IMR-90 (cell line): ENCODE measurements around the gene ANGEL1. TPM values are rescaled to one million over a fixed set of nuclear protein-coding genes. Genes with fewer than 3 reads are reported as not detected.

Experiments used
- ATAC-seq: fragments of 200-7000 bp; cut with Tn5 transposase; 2 replicates; pipeline ENCODE4 v1.9.1; 2020; ENCODE audit warnings: low read depth, mild to moderate bottlenecking, moderate library complexity
- BruUV-seq: library from RNA; stranded (reverse); fragments of 400-500 nt; replicated peaks from 2 replicates; lab custom pipeline; 2021; lab: Mats Ljungman, UMichigan
- CTCF ChIA-PET: fragments of 300-600 bp; formaldehyde crosslinking; extraction: SDS; loops from one replicate; lab custom pipeline; 2021; ENCODE audit warnings: antibody characterized with exemption; lab: Yijun Ruan, JAX
- POLR2A ChIA-PET: fragments of 300-600 bp; sonication (Branson Sonifier 250); formaldehyde crosslinking; loops from one replicate; lab custom pipeline; 2022; ENCODE audit warnings: antibody characterized with exemption; ENCODE audit not compliant: unreplicated experiment; lab: Charles Lee
- DNase-seq: peaks from one replicate; pipeline ENCODE4 v3.0.0; 2013
- H2AFZ ChIP-seq: replicated peaks from 2 replicates; pipeline ENCODE3; 2013; ENCODE audit warnings: low read length, mild to moderate bottlenecking; ENCODE audit not compliant: poor library complexity
- H2AK5ac ChIP-seq: 2 replicates; pipeline ENCODE4 v1.6.1; 2013; ENCODE audit warnings: low read depth, low read length, inconsistent platforms
- H2AK9ac ChIP-seq: replicated peaks from 2 replicates; pipeline ENCODE3; 2013; ENCODE audit warnings: mild to moderate bottlenecking, low read depth, low read length, moderate library complexity; ENCODE audit not compliant: poor library complexity
- H2BK120ac ChIP-seq: 2 replicates; pipeline ENCODE4 v1.6.1; 2013; ENCODE audit warnings: low read depth, low read length, inconsistent platforms
- H2BK15ac ChIP-seq: 3 replicates; pipeline ENCODE4 v1.6.1; 2013; ENCODE audit warnings: low read depth, low read length, inconsistent platforms
- H2BK20ac ChIP-seq: 2 replicates; pipeline ENCODE4 v1.6.1; 2013; ENCODE audit warnings: low read depth, mild to moderate bottlenecking, inconsistent platforms, low read length, moderate library complexity
- H2BK5ac ChIP-seq: 2 replicates; pipeline ENCODE4 v1.6.1; 2013; ENCODE audit warnings: mild to moderate bottlenecking, low read depth, low read length, inconsistent platforms; ENCODE audit not compliant: poor library complexity, severe bottlenecking
- H3K14ac ChIP-seq: replicated peaks from 2 replicates; pipeline ENCODE4 v1.6.1; 2013; ENCODE audit warnings: low read depth, low read length, inconsistent platforms
- H3K18ac ChIP-seq: 2 replicates; pipeline ENCODE4 v1.6.1; 2013; ENCODE audit warnings: low read depth, low read length, control low read depth
- H3K23ac ChIP-seq: 2 replicates; pipeline ENCODE4 v1.6.1; 2013; ENCODE audit warnings: low read depth, low read length, inconsistent platforms
- H3K27ac ChIP-seq: 2 replicates; pipeline ENCODE4 v1.5.1; 2013; ENCODE audit warnings: mild to moderate bottlenecking, control low read depth, low read length; ENCODE audit not compliant: insufficient read depth
- H3K27me3 ChIP-seq: 2 replicates; pipeline ENCODE4 v1.6.1; 2013; ENCODE audit warnings: low read length; ENCODE audit not compliant: control insufficient read depth, insufficient read depth
- H3K36me3 ChIP-seq: 2 replicates; pipeline ENCODE4 v1.6.1; 2013; ENCODE audit warnings: low read length, mixed read lengths; ENCODE audit not compliant: control insufficient read depth, insufficient read depth
- H3K4ac ChIP-seq: 2 replicates; pipeline ENCODE4 v1.6.1; 2013; ENCODE audit warnings: low read depth, low read length, inconsistent platforms
- H3K4me1 ChIP-seq: 2 replicates; pipeline ENCODE4 v1.6.1; 2013; ENCODE audit warnings: low read length, mixed read lengths; ENCODE audit not compliant: control insufficient read depth, insufficient read depth
- H3K4me2 ChIP-seq: 2 replicates; pipeline ENCODE4 v1.6.1; 2013; ENCODE audit warnings: low read depth, mild to moderate bottlenecking, control low read depth, low read length, moderate library complexity
- H3K4me3 ChIP-seq: 2 replicates; pipeline ENCODE4 v1.5.1; 2013; ENCODE audit warnings: low read depth, mild to moderate bottlenecking, control low read depth, low read length, moderate library complexity; ENCODE audit not compliant: insufficient read depth
- H3K56ac ChIP-seq: 2 replicates; pipeline ENCODE4 v1.6.1; 2013; ENCODE audit warnings: low read length, inconsistent platforms; ENCODE audit not compliant: insufficient read depth; ENCODE audit errors: extremely low read depth
- H3K79me1 ChIP-seq, 2 experiments: 2 replicates each; pipeline ENCODE4 v1.6.1; 2013; ENCODE audit warnings: low read length in 2 of 2, inconsistent platforms in 1 of 2, low read depth in 1 of 2
- H3K9ac ChIP-seq: 2 replicates; pipeline ENCODE4 v1.6.1; 2013; ENCODE audit warnings: low read depth, low read length, control low read depth
- H3K9me1 ChIP-seq: 2 replicates; pipeline ENCODE4 v1.6.1; 2013; ENCODE audit warnings: low read length, inconsistent platforms; ENCODE audit not compliant: insufficient read depth
- H3K9me3 ChIP-seq: 2 replicates; pipeline ENCODE4 v1.6.1; 2013; ENCODE audit warnings: low read length; ENCODE audit not compliant: control insufficient read depth, insufficient read depth
- H4K20me1 ChIP-seq: 2 replicates; pipeline ENCODE4 v1.6.1; 2013; ENCODE audit warnings: low read length, inconsistent platforms; ENCODE audit not compliant: insufficient read depth
- H4K5ac ChIP-seq: 2 replicates; pipeline ENCODE4 v1.6.1; 2013; ENCODE audit warnings: mild to moderate bottlenecking, low read depth, low read length, control low read depth
- H4K8ac ChIP-seq, 2 experiments: 2 replicates each; pipeline ENCODE4 v1.6.1; 2013; ENCODE audit warnings: low read depth in 2 of 2, low read length in 2 of 2, control low read depth in 1 of 2, inconsistent platforms in 1 of 2
- H4K91ac ChIP-seq: 2 replicates; pipeline ENCODE4 v1.6.1; 2013; ENCODE audit warnings: low read depth, low read length, inconsistent platforms; ENCODE audit not compliant: insufficient read depth
- ELK1 ChIP-seq: fragments of 150-350 bp; IDR thresholded peaks from 2 replicates; pipeline ENCODE4 v1.6.1; 2016; ENCODE audit warnings: low read depth, mild to moderate bottlenecking, low read length, moderate library complexity, borderline replicate concordance
- NFE2L2 ChIP-seq: fragments of 150-350 bp; IDR thresholded peaks from 2 replicates; pipeline ENCODE4 v1.6.1; 2016; ENCODE audit warnings: low read depth, mild to moderate bottlenecking, low read length
- SMC3 ChIP-seq: fragments of 150-350 bp; IDR thresholded peaks from 2 replicates; pipeline ENCODE4 v1.6.1; 2016; ENCODE audit warnings: low read depth, mild to moderate bottlenecking, antibody characterized with exemption, low read length, moderate library complexity
- WGBS, 2 experiments: methylation state at CpG; one replicate each; pipeline versions ENCODE4 v1.1.5 to v1.1.7; 2013; ENCODE audit warnings: missing lambda C conversion rate in 2 of 2; ENCODE audit not compliant: insufficient read length in 1 of 2; ENCODE audit errors: extremely low coverage in 2 of 2; 5-methylcytosine and 5-hydroxymethylcytosine counted together
- dilution Hi-C: fragments of 300-500 bp; cut with HindIII; formaldehyde crosslinking; loops from one replicate; pipeline ENCODE4 v1.14.3; 2018; ENCODE audit warnings: low sequenced_read_pairs; ENCODE audit not compliant: unreplicated experiment
- in situ Hi-C: fragments of 300-500 bp; cut with MboI; formaldehyde crosslinking; loops from 3 replicates; pipeline ENCODE4 v1.14.3; 2019; ENCODE audit warnings: low sequenced_read_pairs, inconsistent platforms, mixed read lengths
- intact Hi-C: fragments of 100-400 bp; cut with micrococcal nuclease; formaldehyde crosslinking; loops from 2 replicates; pipeline ENCODE4 v1.10.0; 2022
- polyA plus RNA-seq, 3 experiments: library from polyadenylated mRNA; depleted of rRNA; stranded (reverse); fragments of >200 nt; gene quantifications; 2 replicates each; pipeline ENCODE4 v1.2.3, GENCODE V29; 2012; ENCODE audit warnings: low replicate concordance in 1 of 3
- total RNA-seq: library from RNA; depleted of rRNA; stranded (reverse); fragments of >200 nt; gene quantifications from 2 replicates; pipeline ENCODE4 v1.2.3, GENCODE V29; 2012
- TF ChIP-seq, protein P1 (sequence below): fragments of 150-350 bp; IDR thresholded peaks from 2 replicates; pipeline ENCODE4 v1.6.1; 2017; ENCODE audit warnings: mild to moderate bottlenecking, antibody characterized with exemption, low read length, low read depth

ANGEL1 gene
- total and polyA plus RNA-seq, 2 of the 4 experiments (the other 2 are of a cell fraction): 4.1 to 10.0 TPM

- no peak for DNase-seq
- peak overlapping the region; percentile 33 for H2AFZ ChIP-seq
- intact Hi-C loops: no loop called here
Measured at GRCh38 chr14:76829013-76829365, 16.3 kb upstream of the ANGEL1 start.

More at GRCh38 chr14:76829013-76829365, 16.3 kb upstream of the ANGEL1 start:
- Histone ChIP-seq H3K4ac (no peak overlapping the region), H3K4me3 (no peak overlapping the region), H3K36me3 (no peaks in the 10 kb centered on the region), H3K18ac (no peak overlapping the region), H2BK5ac (no peak overlapping the region), H2BK120ac (no peak overlapping the region), H3K14ac (no peak overlapping the region), H2BK15ac (no peak overlapping the region), H3K27ac (no peak overlapping the region), H3K79me1 (no peaks in the 10 kb centered on the region), H3K9ac (no peak overlapping the region), H3K4me2 (no peak overlapping the region), H3K4me1 (no peaks in the 10 kb centered on the region), H3K56ac (no peak overlapping the region), H2AK9ac (no peak overlapping the region), H2AK5ac (no peak overlapping the region), H4K91ac (no peak overlapping the region), H3K9me1 (no peaks in the 10 kb centered on the region), H3K23ac (no peak overlapping the region), H3K9me3 (no peaks in the 10 kb centered on the region), H4K20me1 (no peaks in the 10 kb centered on the region), H4K5ac (no peak overlapping the region), H4K8ac (no peak overlapping the region), H3K27me3 (peaks cover 20% of the 10 kb centered on the region), H2BK20ac (no peak overlapping the region)
- dilution Hi-C loops: no loop called here
- no CpG with 5 or more reads among the region's 3 CpGs for WGBS, 2 experiments
- CTCF ChIA-PET: no interaction called here
- in situ Hi-C loops: no loop called here
- POLR2A ChIA-PET: no interaction called here
- ATAC-seq: no peak
- TF ChIP-seq, protein P1, sequence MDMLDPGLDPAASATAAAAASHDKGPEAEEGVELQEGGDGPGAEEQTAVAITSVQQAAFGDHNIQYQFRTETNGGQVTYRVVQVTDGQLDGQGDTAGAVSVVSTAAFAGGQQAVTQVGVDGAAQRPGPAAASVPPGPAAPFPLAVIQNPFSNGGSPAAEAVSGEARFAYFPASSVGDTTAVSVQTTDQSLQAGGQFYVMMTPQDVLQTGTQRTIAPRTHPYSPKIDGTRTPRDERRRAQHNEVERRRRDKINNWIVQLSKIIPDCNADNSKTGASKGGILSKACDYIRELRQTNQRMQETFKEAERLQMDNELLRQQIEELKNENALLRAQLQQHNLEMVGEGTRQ: no peak
- TF ChIP-seq ELK1: no peak
- TF ChIP-seq NFE2L2: no peak
- TF ChIP-seq SMC3: no peak
- no TSS peak for BruUV-seq
